Smooth muscle cell (in vitro differentiated cells): Measurements from ENCODE around the gene KRTAP19-1. TPM values are rescaled to one million over a fixed set of nuclear protein-coding genes. Genes with fewer than 3 reads are reported as not detected.

ENCODE experiments used
- DNase-seq: peaks from one replicate; lab custom pipeline; 2025; ENCODE audit not compliant: unreplicated experiment; lab: John Stamatoyannopoulos, UW
- H2AFZ ChIP-seq: fragments of 200-600 bp; sonication (generic); 2 replicates; pipeline ENCODE4 v1.6.0; 2016; ENCODE audit warnings: antibody characterized with exemption, low read depth, mild to moderate bottlenecking
- H3F3A ChIP-seq: fragments of 200-600 bp; sonication (generic); 2 replicates; pipeline ENCODE4 v1.6.0; 2017; ENCODE audit warnings: antibody characterized with exemption, low read depth
- H3K27ac ChIP-seq: fragments of 200-600 bp; sonication (generic); 2 replicates; pipeline ENCODE4 v1.5.1; 2016; ENCODE audit warnings: low read depth, mild to moderate bottlenecking
- H3K27me3 ChIP-seq: fragments of 200-600 bp; sonication (generic); 2 replicates; pipeline ENCODE4 v1.6.1; 2016; ENCODE audit warnings: low read depth, mild to moderate bottlenecking
- H3K36me3 ChIP-seq: fragments of 200-600 bp; sonication (generic); 2 replicates; pipeline ENCODE4 v1.5.1; 2016; ENCODE audit warnings: low read depth
- H3K4me1 ChIP-seq: fragments of 200-600 bp; sonication (generic); 2 replicates; pipeline ENCODE4 v1.5.1; 2016; ENCODE audit warnings: low read depth
- H3K4me2 ChIP-seq: fragments of 200-600 bp; sonication (generic); 2 replicates; pipeline ENCODE4 v1.6.0; 2016; ENCODE audit warnings: mild to moderate bottlenecking
- H3K4me3 ChIP-seq: fragments of 200-600 bp; sonication (generic); 2 replicates; pipeline ENCODE4 v1.5.1; 2016; ENCODE audit warnings: mild to moderate bottlenecking
- H3K79me2 ChIP-seq: fragments of 200-600 bp; sonication (generic); 2 replicates; pipeline ENCODE4 v1.6.0; 2016; ENCODE audit warnings: low read depth, mild to moderate bottlenecking
- H3K9ac ChIP-seq: fragments of 200-600 bp; sonication (generic); 2 replicates; pipeline ENCODE4 v1.6.0; 2016; ENCODE audit warnings: low read depth
- H3K9me3 ChIP-seq: fragments of 200-600 bp; sonication (generic); replicated peaks from 2 replicates; pipeline ENCODE4 v1.5.1; 2016; ENCODE audit warnings: low read depth
- H4K20me1 ChIP-seq: fragments of 200-600 bp; sonication (generic); 2 replicates; pipeline ENCODE4 v1.6.0; 2016; ENCODE audit warnings: low read depth
- WGBS: methylation state at CpG from one replicate; pipeline ENCODE4 v1.1.7; 2016; ENCODE audit warnings: low lambda C conversion rate; 5-methylcytosine and 5-hydroxymethylcytosine counted together
- polyA plus RNA-seq: library from polyadenylated mRNA; unstranded; fragments of >200 nt; fragmentation: Nextera tagmentation; extraction: Ambion mirVana; gene quantifications from 2 replicates; pipeline ENCODE4 v1.2.1, GENCODE V29; 2016
- total RNA-seq: library from RNA; depleted of rRNA; stranded (reverse); fragments of >200 nt; gene quantifications from 2 replicates; pipeline ENCODE4 v1.2.3, GENCODE V29; 2014
- TF ChIP-seq, protein P1 (sequence below): fragments of 200-600 bp; sonication (generic); IDR thresholded peaks from 2 replicates; pipeline ENCODE4 v1.5.1; 2017; ENCODE audit warnings: borderline replicate concordance, mild to moderate bottlenecking, antibody characterized with exemption; ENCODE audit not compliant: insufficient read depth, poor library complexity, severe bottlenecking

Gene KRTAP19-1
- total and polyA plus RNA-seq, 2 experiments from 2014 or later, result 0.72 TPM; not detected in 1

DNA sequence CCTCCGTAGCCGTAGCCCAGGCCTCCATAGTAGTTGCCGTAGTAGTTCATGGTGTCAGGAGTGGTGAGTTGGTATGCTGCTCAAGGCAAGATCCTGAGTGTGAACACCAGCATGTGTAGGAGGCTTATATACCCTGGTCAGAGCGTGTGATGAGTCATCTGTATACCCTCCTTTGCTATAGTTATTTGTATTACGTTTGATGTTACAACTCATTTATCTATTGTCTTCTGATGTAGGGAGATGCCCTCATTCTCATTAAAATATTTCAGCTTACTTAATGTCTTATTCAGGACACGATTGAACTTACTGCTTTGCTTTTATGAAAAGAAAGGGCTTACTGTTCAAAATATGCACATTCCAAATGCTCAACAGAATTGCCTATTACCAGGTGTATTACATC is 21.9 kb upstream of the KRTAP19-1 start, which contains the start of gene KRTAP19-5:
KRTAP19-5 (minus strand) TSS at position 101 of the 400 bp plus-strand sequence; CDS start at position 50, 51 bp downstream.
- WGBS, result 88% methylated on average over 6 of the region's 6 CpGs
- Histone ChIP-seq H3K4me2 (no peak within 1 kb of the TSS), H3K79me2 (no peaks in the 10 kb centered on the region), H3K36me3 (no peaks in the 10 kb centered on the region), H2AFZ (no peak within 1 kb of the TSS), H3K27ac (no peak within 1 kb of the TSS), H3K4me1 (no peaks in the 10 kb centered on the region), H4K20me1 (no peaks in the 10 kb centered on the region), H3K4me3 (no peak within 1 kb of the TSS), H3F3A (no peaks in the 10 kb centered on the region), H3K9me3 (no peaks in the 10 kb centered on the region), H3K9ac (no peak within 1 kb of the TSS), H3K27me3 (no peaks in the 10 kb centered on the region)
- no peak for DNase-seq
- TF ChIP-seq, protein P1, sequence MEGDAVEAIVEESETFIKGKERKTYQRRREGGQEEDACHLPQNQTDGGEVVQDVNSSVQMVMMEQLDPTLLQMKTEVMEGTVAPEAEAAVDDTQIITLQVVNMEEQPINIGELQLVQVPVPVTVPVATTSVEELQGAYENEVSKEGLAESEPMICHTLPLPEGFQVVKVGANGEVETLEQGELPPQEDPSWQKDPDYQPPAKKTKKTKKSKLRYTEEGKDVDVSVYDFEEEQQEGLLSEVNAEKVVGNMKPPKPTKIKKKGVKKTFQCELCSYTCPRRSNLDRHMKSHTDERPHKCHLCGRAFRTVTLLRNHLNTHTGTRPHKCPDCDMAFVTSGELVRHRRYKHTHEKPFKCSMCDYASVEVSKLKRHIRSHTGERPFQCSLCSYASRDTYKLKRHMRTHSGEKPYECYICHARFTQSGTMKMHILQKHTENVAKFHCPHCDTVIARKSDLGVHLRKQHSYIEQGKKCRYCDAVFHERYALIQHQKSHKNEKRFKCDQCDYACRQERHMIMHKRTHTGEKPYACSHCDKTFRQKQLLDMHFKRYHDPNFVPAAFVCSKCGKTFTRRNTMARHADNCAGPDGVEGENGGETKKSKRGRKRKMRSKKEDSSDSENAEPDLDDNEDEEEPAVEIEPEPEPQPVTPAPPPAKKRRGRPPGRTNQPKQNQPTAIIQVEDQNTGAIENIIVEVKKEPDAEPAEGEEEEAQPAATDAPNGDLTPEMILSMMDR, result no peak

DNA sequence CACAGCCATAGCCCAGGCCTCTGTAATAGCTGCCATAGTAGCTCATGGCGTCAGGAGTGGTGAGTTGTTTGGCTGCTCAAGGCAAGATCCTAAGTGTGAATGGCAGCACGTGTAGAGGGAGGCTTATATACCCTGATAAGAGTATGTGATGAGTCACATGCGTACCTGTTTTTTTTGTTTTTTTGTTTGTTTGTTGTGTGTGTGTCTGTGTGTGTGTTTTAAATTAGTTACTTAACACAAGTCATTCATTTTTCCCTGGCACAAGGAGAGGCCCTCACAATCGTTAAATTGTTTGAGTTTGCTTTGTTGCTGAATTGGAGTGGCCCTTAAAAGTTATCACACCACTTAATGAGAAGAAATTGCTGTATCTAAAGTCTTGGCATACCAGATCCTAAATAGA is 16.9 kb upstream of the KRTAP19-1 start, which contains the start of gene KRTAP19-4:
KRTAP19-4 (minus strand) TSS at position 101 of the 400 bp plus-strand sequence; CDS start at position 46, 55 bp downstream.
- Histone ChIP-seq H3K27ac (no peak within 1 kb of the TSS), H3K9ac (no peak within 1 kb of the TSS), H3K9me3 (no peaks in the 10 kb centered on the region), H2AFZ (no peak within 1 kb of the TSS), H3K4me1 (no peaks in the 10 kb centered on the region), H3K27me3 (no peaks in the 10 kb centered on the region), H3F3A (no peaks in the 10 kb centered on the region), H3K36me3 (no peaks in the 10 kb centered on the region), H3K4me3 (no peak within 1 kb of the TSS), H3K4me2 (no peak within 1 kb of the TSS), H4K20me1 (no peaks in the 10 kb centered on the region), H3K79me2 (no peaks in the 10 kb centered on the region)
- WGBS, result 81% methylated on average over 4 of the region's 4 CpGs
- DNase-seq, result no peak
- TF ChIP-seq, protein P1, result no peak

DNA sequence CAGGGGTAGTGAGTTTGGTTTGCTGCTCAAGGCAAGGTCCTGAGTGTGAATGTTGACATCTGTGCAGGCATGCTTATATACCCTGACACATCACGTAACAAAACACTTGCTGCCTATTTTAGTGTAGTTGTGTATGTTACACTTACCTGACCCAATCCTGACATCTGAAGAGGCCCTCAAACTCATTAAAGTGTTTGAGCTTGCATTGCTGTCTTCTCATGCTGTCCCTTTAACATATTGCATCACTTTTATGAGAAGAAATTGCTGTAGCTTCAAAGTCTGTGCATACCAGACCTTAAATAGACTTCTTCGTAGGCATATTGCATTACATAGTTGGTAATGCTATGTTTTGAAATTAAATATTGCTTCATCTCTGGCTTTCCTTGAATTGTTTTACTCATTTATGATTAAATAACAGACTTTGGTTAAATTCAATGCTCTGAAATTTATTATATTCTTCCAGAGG is 11.8 kb upstream of the KRTAP19-1 start, which contains the start of gene KRTAP19-3:
KRTAP19-3 (minus strand) TSS at position 51 of the 466 bp plus-strand sequence. CDS start 56 bp downstream, outside the sequence.
- Histone ChIP-seq H3K27me3 (no peaks in the 10 kb centered on the region), H3K4me1 (no peaks in the 10 kb centered on the region), H2AFZ (no peak within 1 kb of the TSS), H3K4me2 (no peak within 1 kb of the TSS), H3F3A (no peaks in the 10 kb centered on the region), H3K9me3 (no peaks in the 10 kb centered on the region), H4K20me1 (no peaks in the 10 kb centered on the region), H3K79me2 (no peaks in the 10 kb centered on the region), H3K4me3 (no peak within 1 kb of the TSS), H3K27ac (no peak within 1 kb of the TSS), H3K9ac (no peak within 1 kb of the TSS), H3K36me3 (no peaks in the 10 kb centered on the region)
- WGBS, result 77% methylated on average over 2 of the region's 2 CpGs
- no peak for DNase-seq
- TF ChIP-seq, protein P1, result no peak

DNA sequence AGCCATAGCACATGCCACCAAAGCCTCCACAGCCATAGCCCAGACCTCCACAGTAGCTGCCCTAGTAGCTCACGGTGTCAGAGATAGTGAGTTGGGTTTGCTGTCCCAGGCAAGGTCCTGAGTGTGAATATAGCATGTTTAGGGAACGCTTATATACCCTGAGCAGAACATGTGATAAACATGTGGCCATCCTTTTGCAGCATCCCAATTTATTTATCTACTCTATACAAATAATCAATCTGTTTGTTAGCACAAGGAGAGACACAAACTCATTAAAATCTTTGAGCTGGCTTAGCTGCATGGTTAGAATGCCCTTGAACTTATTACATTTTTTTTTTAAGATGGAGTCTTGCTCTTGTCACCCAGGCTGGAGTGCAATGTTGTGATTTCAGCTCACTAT is 7.2 kb upstream of the KRTAP19-1 start, which contains the start of gene KRTAP19-2:
KRTAP19-2 (minus strand) TSS at position 101 of the 400 bp plus-strand sequence; CDS start at position 13, 88 bp downstream.
- no peak within 1 kb of the TSS for H3K9ac ChIP-seq
- no peak for DNase-seq
- H3K27me3 ChIP-seq, result no peaks in the 10 kb centered on the region
- H4K20me1 ChIP-seq, result no peaks in the 10 kb centered on the region
- H3K4me2 ChIP-seq, result no peak within 1 kb of the TSS
- TF ChIP-seq, protein P1, result no peak
- no peaks in the 10 kb centered on the region for H3K36me3 ChIP-seq
- H3K27ac ChIP-seq, result no peak within 1 kb of the TSS
- no peak within 1 kb of the TSS for H2AFZ ChIP-seq
- H3K4me3 ChIP-seq, result no peak within 1 kb of the TSS
- no peaks in the 10 kb centered on the region for H3F3A ChIP-seq
- no peaks in the 10 kb centered on the region for H3K79me2 ChIP-seq
- H3K9me3 ChIP-seq, result no peaks in the 10 kb centered on the region
- no peaks in the 10 kb centered on the region for H3K4me1 ChIP-seq
- 79% methylated on average over 2 of the region's 2 CpGs for WGBS
